Common myeloid progenitor, CD34-positive (primary cell): ENCODE data around the gene ORMDL2.
"Not testable (repeated sequence)": the region's sequence is repeated elsewhere in the genome, so short reads cannot be mapped to it uniquely, and the experiment has no call there.

Experiments
- CTCF ChIA-PET: fragments of 350-600 bp; sonication (Branson Sonifier 250); formaldehyde crosslinking; loops from one replicate; lab custom pipeline; 2021; ENCODE audit warnings: antibody characterized with exemption; lab: Charles Lee
- POLR2A ChIA-PET: fragments of 350-600 bp; sonication (Branson Sonifier 250); formaldehyde crosslinking; loops from one replicate; lab custom pipeline; 2021; ENCODE audit warnings: antibody characterized with exemption; lab: Charles Lee
- DNase-seq, 3 donors: peaks; one replicate each; pipeline versions ENCODE4 v3.0.0 to v3.0.0-alpha.2; 2013
- H3K27ac ChIP-seq, 2 experiments: 1 replicate in 1 of 2; 2 replicates in 1 of 2; pipeline ENCODE4 v1.7.0; 2013; ENCODE audit warnings: inconsistent platforms in 2 of 2, low read length in 2 of 2, mild to moderate bottlenecking in 2 of 2, low read depth in 1 of 2, moderate library complexity in 1 of 2; ENCODE audit not compliant: severe bottlenecking in 2 of 2, insufficient read depth in 1 of 2, poor library complexity in 1 of 2
- H3K27me3 ChIP-seq, 5 experiments: replicated peaks in 2 of 5; 1 replicate in 3 of 5; 2 replicates in 2 of 5; pipeline versions ENCODE4 v1.6.1 to v1.7.0; 2013; ENCODE audit warnings: low read length in 4 of 5, mild to moderate bottlenecking in 2 of 5, moderate library complexity in 2 of 5, inconsistent platforms in 1 of 5; ENCODE audit not compliant: insufficient read depth in 5 of 5, control insufficient read depth in 4 of 5
- H3K36me3 ChIP-seq, 4 experiments: 1 replicate in 2 of 4; 2 replicates in 2 of 4; pipeline versions ENCODE4 v1.6.1 to v1.7.0; 2013; ENCODE audit warnings: low read length in 3 of 4, control low read depth in 1 of 4, mild to moderate bottlenecking in 1 of 4; ENCODE audit not compliant: control insufficient read depth in 4 of 4, insufficient read depth in 4 of 4
- H3K4me1 ChIP-seq, 4 experiments: 1 replicate in 3 of 4; 2 replicates in 1 of 4; pipeline versions ENCODE4 v1.6.1 to v1.7.1; 2013; ENCODE audit warnings: low read length in 3 of 4, mild to moderate bottlenecking in 3 of 4, control low read depth in 1 of 4, inconsistent platforms in 1 of 4, moderate library complexity in 1 of 4; ENCODE audit not compliant: control insufficient read depth in 4 of 4, insufficient read depth in 4 of 4; ENCODE audit errors: control extremely low read depth in 1 of 4
- H3K4me3 ChIP-seq, 7 experiments: 1 replicate in 4 of 7; 2 replicates in 3 of 7; pipeline versions ENCODE4 v1.5.1 to v1.7.0; 2013; ENCODE audit warnings: mild to moderate bottlenecking in 7 of 7, low read length in 6 of 7, moderate library complexity in 6 of 7, inconsistent platforms in 2 of 7, low read depth in 2 of 7, control low read depth in 1 of 7; ENCODE audit not compliant: insufficient read depth in 4 of 7, control insufficient read depth in 1 of 7; ENCODE audit errors: extremely low read depth in 1 of 7
- H3K9me3 ChIP-seq, 5 experiments: 1 replicate in 4 of 5; 2 replicates in 1 of 5; pipeline versions ENCODE4 v1.6.1 to v1.7.1; 2013; ENCODE audit warnings: low read length in 4 of 5, mild to moderate bottlenecking in 2 of 5, inconsistent platforms in 1 of 5, low read depth in 1 of 5, moderate library complexity in 1 of 5; ENCODE audit not compliant: control insufficient read depth in 4 of 5, insufficient read depth in 2 of 5; ENCODE audit errors: control extremely low read depth in 1 of 5
- WGBS: methylation state at CpG from one replicate; pipeline ENCODE4 v1.1.5; 2013; ENCODE audit not compliant: insufficient coverage; 5-methylcytosine and 5-hydroxymethylcytosine counted together

ORMDL2 gene

GRCh38 chr12:55830601-55831446, 13.0 kb downstream of the ORMDL2 start:
- CTCF ChIA-PET = interaction anchor here (1.0 to 3.2 kb wide), 17 partner anchors 8 to 127 kb away, joined by 3 to 14 read pairs (median 4); partner anchors contain the start of genes GDF11, ORMDL2 and SARNP
- Histone ChIP-seq H3K27ac (peak overlapping the region; percentile 95 to 98), H3K27me3 (no peaks in the 10 kb centered on the region), H3K36me3 (peaks cover 0 to 13% (median 2%) of the 10 kb centered on the region in 4 experiments), H3K4me3 (peak overlapping the region; percentile 82 to 100 (median 96)), H3K4me1 (peaks cover 3 to 47% (median 41%) of the 10 kb centered on the region in 4 experiments), H3K9me3 (no peaks in the 10 kb centered on the region)
- WGBS = 0% methylated on average over 7 of the region's 23 CpGs
- POLR2A ChIA-PET = interaction anchor here (0.6 to 2.9 kb wide), 3 partner anchors 13 to 112 kb away, joined by 3 to 22 read pairs (median 13); partner anchors contain the start of genes ORMDL2, PYM1 and SARNP
- DNase-seq = peak; percentile 70 to 89 (median 87)

- H3K4me1 ChIP-seq = peaks cover 3 to 41% (median 36%) of the 10 kb centered on the region in 4 experiments
- peaks cover 0 to 11% (median 2%) of the 10 kb centered on the region in 4 experiments for H3K36me3 ChIP-seq
- POLR2A ChIA-PET = interaction anchor here (0.6 to 2.9 kb wide), 3 partner anchors 13 to 111 kb away, joined by 3 to 22 read pairs (median 13); partner anchors contain the start of genes ORMDL2, PYM1 and SARNP
- no peaks in the 10 kb centered on the region for H3K9me3 ChIP-seq
- CTCF ChIA-PET = interaction anchor here (1.2 to 3.2 kb wide), 6 partner anchors 10 to 101 kb away, joined by 3 to 14 read pairs (median 4); partner anchors contain the start of genes ORMDL2 and SARNP
- peak overlapping the region; percentile 95 to 98 for H3K27ac ChIP-seq
- WGBS = no CpG with 5 or more reads among the region's 1 CpG
- DNase-seq = no peak
- H3K4me3 ChIP-seq = peak overlapping the region; percentile 9 to 100 (median 96)
- H3K27me3 ChIP-seq = no peaks in the 10 kb centered on the region
Measured at GRCh38 chr12:55831447-55831815, 13.6 kb downstream of the ORMDL2 start.

DNA sequence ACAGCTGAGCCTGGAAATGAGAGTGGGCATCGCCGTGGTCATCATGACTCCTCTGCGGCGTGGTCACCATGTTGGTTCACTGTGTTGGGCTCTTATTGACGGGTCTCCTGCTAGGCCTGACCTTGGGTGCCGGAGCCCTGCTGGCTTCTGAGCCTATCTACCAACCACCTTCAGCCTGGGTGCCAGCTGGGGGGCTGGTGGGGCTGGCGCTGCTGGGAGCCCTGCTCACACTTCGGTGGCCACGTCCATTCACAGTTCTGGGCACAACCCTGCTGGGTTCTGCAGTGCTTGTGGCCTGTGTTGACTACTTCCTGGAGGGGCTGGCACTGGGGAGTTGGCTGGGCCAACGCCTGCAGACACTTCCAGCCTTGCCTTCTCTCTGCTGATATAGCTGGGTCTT, 15.2 kb downstream of the ORMDL2 start:
- no peaks in the 10 kb centered on the region for H3K27me3 ChIP-seq
- H3K9me3 ChIP-seq = no peaks in the 10 kb centered on the region
- H3K27ac ChIP-seq = no peak overlapping the region
- peaks cover 3 to 31% (median 24%) of the 10 kb centered on the region in 4 experiments for H3K4me1 ChIP-seq
- ChIA-PET POLR2A (interaction anchor here (0.6 kb wide), 1 partner anchor 93 kb away, joined by 3 read pairs; no protein-coding TSS in a partner anchor), CTCF (interaction anchor here (1.0 to 3.2 kb wide), 3 partner anchors 8 to 110 kb away, joined by 4 to 14 read pairs (median 8); no protein-coding TSS in a partner anchor)
- no peak for DNase-seq
- no peak overlapping the region for H3K4me3 ChIP-seq
- peaks cover 0 to 4% (median 1%) of the 10 kb centered on the region in 4 experiments for H3K36me3 ChIP-seq
- WGBS = 98% methylated on average over 9 of the region's 10 CpGs

DNA sequence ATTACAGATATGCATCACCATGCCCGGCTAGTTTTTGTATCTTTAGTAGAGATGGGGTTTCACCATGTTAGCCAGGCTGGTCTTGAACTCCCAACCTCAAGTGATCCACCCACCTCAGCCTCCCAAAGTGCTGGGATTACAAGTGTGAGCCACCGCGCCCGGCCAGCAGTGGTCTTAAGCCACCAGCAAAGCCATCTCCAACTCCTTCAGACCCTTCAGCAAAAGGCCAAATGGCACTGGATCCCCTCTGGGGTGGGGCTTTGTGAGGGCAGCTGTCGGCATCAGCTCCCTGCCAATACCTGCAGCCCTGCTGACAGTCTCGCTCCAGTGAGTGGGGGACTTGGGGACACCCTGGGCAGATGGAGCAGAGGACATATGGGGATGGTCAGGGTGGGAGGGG, 16.6 kb downstream of the ORMDL2 start:
- H3K27me3 ChIP-seq, POLR2A ChIA-PET, H3K27ac ChIP-seq, DNase-seq, H3K4me3 ChIP-seq, H3K36me3 ChIP-seq, H3K9me3 ChIP-seq: not testable (repeated sequence)
- 97% methylated on average over 4 of the region's 6 CpGs for WGBS
- CTCF ChIA-PET = interaction anchor here (1.0 kb wide), 1 partner anchor 108 kb away, joined by 4 read pairs; no protein-coding TSS in a partner anchor
- H3K4me1 ChIP-seq = peaks cover 0 to 21% (median 15%) of the 10 kb centered on the region in 4 experiments

DNA sequence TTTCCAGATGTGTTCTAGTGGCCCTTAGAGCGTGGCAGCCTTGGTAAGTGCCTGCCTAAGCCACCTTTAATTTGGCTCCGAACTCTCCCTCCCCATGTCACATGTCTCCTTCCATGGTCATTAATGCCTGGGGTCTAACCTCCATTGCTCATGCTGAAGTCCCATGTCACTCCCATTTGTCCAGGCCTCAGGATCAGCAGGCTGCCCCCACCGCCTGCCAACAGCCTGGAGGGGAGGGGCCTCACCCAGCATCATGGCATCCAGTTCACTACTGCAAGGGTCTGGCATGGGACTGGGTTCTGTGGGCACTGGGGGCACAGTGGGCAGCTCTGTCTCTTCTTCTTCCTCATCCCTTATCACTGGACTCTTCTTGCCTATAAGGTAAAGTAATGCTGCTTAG, 20.5 kb downstream of the ORMDL2 start:
- CTCF ChIA-PET = no interaction called here
- H3K27ac ChIP-seq = no peak overlapping the region
- H3K9me3 ChIP-seq = no peaks in the 10 kb centered on the region
- 100% methylated on average over 3 of the region's 3 CpGs for WGBS
- POLR2A ChIA-PET = no interaction called here
- H3K36me3 ChIP-seq = peaks cover 0 to 4% (median 0%) of the 10 kb centered on the region in 4 experiments
- DNase-seq = no peak
- peaks cover 0 to 6% (median 0%) of the 10 kb centered on the region in 4 experiments for H3K4me1 ChIP-seq
- no peak overlapping the region for H3K4me3 ChIP-seq
- peaks cover 0 to 1% (median 0%) of the 10 kb centered on the region in 5 experiments for H3K27me3 ChIP-seq

GRCh38 chr12:55839345-55840140, 21.7 kb downstream of the ORMDL2 start:
- no peak overlapping the region for H3K4me3 ChIP-seq
- ChIA-PET CTCF (interaction anchor here (0.5 to 1.9 kb wide), 3 partner anchors 9 to 94 kb away, joined by 3 to 4 read pairs (median 4); no protein-coding TSS in a partner anchor), POLR2A (no interaction called here)
- H3K27ac ChIP-seq = no peak overlapping the region
- 98% methylated on average over 10 of the region's 11 CpGs for WGBS
- DNase-seq = no peak
- H3K27me3 ChIP-seq = peaks cover 0 to 1% (median 0%) of the 10 kb centered on the region in 5 experiments
- no peaks in the 10 kb centered on the region for H3K9me3 ChIP-seq
- H3K36me3 ChIP-seq = peaks cover 0 to 4% (median 0%) of the 10 kb centered on the region in 4 experiments
- peaks cover 0 to 6% (median 0%) of the 10 kb centered on the region in 4 experiments for H3K4me1 ChIP-seq
